ENCODE data around the gene SIRT7.

Gene SIRT7

DNA sequence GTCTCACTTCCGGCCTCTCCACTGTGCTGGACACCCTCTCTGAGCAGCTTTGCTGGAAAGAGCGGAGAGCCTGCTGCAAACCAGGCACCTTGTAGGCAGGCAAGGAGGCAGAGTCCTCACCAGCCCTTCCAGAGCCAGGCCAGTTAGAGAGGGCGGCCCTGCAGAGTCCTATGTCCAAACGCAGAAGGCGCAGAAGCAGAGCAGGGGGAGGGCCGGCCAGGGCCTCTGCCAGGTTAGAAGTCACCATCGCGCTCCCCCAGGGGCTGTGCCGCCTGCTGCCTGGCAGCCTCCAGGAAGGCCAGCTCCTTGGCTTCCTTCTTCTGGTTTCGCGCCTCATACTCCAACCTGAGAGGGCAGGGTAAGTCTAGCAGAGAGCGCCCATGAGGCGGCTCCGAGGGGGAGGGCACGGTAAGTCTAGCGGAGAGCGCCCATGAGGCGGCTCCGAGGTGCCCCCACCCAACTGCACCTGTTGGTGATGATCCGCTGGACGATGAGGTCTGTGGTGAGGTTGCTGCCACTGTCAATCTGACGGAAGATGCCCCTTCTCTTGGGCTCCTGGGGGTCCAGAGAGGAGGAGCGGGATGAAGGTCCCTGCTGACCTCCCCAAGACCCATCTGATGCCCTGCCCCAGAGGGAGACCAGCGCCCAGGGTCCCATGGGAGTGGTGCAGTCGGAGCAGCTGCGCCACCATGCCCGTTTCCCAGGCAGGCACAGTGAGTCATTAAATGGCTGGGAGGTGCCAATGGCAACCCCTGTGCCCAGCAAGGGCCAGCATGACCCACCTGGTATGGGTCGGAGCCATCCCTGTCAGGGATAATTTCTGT lies 13.2 kb downstream of the SIRT7 start:
- no peak for DNase-seq (ENCODE audit: low read depth)

DNA sequence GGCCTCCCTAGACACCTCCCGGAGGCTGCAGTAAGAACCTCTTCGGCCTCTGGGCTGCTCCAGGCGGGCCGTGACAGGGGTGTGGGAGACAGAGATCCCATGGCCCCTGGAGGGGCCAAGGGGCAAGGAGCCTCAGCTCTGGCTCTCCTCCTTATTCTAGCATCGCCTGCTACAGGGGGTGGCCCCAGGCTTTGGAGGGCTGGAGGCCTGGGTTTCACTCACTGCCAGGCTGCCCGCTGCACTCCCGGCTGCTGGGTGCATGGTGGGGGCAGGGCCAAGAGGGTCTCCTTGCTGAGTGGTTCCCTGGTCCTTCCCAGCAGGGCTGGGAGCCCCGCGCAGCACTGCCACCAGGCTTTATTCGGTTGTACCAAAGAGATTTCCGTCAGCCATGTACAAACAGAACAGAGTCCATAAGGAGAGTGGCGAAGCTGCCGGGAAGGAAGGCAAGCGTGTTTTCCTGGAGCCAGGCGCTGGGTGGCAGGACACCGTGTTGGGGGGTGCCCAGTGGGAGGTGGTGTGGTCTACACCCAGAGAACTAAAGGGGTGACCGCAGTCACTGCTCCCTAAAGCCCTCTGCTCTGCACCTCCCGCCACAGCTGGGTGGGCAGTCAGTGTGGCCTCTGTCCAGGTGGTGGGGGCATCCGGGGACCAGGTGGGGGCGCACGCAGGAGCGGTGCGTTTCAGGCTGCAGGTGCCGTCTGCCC lies 13.9 kb downstream of the SIRT7 start:
- DNase-seq (ENCODE audit: low read depth): no peak

DNA sequence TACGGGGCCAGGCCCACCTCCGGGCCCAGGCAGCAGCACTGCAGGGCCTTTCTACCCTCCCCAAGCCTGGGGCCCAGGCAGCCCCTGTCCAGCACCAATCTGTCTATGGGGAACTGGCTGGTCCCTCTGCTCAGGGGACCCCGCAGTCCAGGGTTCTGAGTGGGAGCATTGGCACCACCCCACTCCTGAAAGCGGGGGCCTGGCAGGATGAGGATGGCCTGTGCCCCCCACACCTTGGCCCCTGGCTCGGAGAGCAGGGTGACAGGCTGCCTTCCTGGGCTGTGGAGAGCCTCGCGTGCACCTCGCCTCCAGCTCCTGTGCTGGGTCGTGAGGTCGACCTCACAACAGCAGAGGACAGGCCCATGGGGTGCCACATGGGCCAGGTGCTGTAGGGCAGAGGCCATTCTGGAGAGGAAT lies 14.6 kb downstream of the SIRT7 start:
- DNase-seq (ENCODE audit: low read depth): no peak

DNA sequence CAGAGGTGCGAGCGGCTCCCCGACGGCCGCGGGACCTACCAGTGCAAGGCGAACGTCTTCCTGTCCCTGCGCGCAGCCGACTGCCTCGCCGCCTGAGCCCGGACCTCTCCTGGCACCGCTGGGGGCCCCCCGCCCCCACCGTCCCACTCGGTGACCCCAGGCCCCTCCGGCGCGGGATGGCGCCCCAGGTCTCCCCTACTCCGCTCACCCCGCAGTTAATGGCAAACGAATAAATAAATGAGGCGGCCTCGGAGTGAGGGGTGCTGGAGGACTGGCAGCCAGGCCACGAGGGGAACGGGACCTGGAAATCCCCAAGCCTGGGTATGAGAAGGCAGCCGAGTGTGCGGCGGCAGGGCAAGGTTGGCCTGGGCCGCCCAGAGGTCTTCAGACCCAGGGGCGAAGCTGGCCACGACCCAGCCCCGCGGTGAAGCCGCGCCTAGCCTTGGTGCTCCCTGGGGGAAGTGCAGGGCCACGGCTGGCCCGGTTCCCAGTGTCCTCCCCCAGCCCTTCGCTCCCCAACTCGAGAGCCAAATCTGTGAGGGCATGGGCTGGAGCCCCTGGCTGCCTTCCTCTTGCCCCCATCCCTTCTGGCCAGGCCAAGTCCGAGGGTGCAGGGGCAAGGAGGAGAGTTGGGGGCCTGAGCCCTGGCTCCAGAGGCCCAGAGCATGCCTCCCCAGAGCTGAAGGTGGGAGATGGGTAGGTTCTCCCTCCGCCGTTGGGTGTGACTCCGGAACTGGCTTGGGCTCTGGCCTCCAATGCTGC lies 15.1 kb downstream of the SIRT7 start:
- no peak for DNase-seq (ENCODE audit: low read depth)

DNA sequence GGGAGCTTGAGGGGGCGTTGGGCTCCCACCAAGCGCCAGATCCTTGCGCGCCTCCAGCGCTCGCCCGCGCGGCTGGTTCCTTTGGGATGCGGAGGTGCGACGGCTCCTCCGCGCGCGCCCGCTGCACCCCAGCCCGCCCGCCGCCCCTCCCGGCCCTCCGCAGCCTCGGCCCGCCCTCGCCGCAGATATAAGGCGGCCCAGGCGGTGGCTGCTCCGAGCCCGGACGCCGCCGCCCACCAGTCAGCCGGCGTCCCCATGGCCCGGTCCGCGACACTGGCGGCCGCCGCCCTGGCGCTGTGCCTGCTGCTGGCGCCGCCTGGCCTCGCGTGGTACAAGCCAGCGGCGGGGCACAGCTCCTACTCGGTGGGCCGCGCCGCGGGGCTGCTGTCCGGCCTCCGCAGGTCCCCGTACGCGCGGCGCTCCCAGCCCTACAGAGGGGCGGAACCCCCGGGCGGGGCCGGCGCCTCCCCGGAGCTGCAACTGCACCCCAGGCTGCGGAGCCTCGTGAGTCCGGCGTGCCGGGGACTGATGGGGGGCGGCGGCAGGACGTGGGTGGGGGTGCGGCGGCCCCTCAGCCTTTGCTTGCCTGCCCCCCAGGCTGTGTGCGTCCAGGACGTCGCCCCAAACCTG lies 15.8 kb downstream of the SIRT7 start, which contains the start of gene NPB:
NPB (plus strand) TSS at position 216 of the 630 bp plus-strand sequence; CDS start at position 256, 40 bp downstream.
- no peak for DNase-seq (ENCODE audit: low read depth)

DNA sequence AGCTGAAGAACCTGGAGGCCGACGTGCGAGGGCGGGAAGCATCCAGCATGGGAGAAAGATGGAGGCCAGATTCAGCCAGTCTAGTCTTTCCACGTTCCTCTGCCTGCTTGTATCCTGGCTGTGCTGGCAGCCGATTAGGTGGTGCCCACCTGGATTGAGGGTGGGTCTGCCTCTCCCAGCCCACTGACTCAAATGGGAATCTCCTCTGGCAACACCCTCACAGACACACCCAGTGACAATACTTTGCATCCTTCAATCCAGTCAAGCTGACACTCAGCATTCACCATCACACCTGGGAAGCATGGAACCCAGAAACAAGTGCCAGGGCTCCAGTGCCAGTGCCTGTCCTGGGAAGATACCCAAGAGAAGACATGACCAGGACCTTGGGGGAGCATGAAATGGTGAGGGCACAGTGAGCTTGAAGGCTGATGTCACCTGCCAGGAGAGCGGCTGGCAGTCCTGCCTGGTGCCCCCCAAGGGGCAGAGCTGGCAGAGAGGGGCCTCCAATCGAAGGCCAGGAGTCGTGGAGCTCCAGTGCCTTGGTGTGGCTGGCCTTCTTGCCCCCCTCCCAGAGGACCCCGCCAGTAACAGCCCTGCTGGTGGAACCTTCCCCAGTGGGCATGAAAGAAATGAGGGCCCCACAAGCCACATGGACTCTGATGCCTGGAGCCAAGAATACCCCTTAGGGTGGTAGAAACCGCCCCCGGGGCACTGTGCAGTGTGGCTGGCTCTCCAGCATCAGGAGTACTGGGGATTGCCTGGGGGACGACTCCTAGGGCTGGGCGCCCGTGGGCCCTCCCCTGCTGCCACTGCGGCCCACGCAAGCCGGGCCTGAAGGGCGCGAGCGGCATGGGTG lies 16.6 kb downstream of the SIRT7 start:
- no peak for DNase-seq (ENCODE audit: low read depth)

DNA sequence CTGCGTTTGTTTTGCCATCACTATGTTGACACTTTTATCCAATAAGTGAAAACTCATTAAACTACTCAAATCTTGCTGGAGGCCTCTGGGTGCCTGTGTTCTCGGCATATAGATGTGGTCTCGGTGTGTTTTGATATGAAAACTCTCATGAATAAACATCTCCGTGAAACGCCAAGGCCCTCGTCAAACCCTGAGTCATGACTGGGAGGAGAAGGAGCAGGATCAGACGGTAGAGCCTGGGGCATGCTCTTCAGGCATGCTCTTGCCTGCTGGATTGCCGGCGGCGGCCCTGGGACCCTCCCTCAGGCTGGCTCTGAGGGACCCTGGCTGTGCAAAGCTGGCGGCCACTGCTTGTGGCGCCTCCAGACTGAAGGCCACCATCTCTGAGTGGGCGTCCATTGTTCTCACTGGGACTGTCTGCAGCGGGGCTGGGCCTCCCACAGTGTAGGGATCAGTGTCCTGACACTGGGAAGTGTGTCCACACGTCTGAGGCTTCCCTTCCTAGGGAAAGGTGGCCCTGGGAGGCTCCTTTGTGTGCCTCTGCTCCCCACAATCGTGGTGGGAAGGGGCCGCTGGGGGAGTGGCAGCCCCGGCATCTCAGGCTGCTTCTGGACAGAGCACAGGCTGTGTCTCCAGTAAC lies 17.7 kb downstream of the SIRT7 start:
- DNase-seq (ENCODE audit: low read depth): no peak

DNA sequence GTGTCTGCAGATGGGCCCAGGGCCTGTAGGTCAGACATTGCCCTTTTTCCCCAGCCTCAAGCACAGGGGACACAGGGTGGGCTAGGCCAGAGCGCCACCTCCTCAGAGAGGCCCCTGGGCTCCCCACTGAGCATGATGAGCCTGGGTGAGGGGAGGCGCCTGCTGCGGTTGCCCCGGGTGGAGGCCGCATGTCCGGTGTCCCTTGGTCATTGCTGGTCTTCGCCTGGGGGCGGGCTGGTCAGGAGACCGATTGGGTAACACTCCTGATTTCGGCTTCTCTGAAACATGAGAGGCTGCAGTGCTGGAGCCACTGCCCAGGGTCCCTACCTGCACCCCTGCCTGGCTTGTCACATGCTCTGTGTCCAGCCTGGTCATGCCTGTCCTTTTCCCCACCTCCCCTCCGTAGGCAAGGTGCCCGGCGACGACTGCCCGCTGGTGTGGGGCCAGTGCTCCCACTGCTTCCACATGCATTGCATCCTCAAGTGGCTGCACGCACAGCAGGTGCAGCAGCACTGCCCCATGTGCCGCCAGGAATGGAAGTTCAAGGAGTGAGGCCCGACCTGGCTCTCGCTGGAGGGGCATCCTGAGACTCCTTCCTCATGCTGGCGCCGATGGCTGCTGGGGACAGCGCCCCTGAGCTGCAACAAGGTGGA lies 18.3 kb downstream of the SIRT7 start:
- DNase-seq (ENCODE audit: low read depth): no peak

DNA sequence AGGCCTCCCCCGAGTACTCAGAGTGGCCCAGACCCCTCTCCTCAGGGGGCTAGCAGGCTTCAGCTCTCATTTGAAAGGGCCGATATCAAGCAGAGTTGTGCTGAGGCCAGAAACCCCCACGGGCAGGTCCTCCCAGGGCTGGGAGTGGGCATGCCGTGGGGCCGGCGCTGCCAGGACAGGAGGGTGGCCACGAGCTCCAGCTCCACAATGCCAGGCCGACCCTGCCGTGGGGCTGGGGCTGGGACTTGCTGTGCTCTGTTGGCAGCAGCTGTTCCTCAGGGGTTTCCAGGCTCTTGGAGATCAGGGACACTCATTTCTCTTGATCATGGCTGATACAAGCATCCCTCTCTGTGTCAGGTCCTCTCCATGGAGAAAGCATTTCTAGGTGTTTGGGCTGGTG lies 19.1 kb downstream of the SIRT7 start:
- DNase-seq (ENCODE audit: low read depth): no peak

DNA sequence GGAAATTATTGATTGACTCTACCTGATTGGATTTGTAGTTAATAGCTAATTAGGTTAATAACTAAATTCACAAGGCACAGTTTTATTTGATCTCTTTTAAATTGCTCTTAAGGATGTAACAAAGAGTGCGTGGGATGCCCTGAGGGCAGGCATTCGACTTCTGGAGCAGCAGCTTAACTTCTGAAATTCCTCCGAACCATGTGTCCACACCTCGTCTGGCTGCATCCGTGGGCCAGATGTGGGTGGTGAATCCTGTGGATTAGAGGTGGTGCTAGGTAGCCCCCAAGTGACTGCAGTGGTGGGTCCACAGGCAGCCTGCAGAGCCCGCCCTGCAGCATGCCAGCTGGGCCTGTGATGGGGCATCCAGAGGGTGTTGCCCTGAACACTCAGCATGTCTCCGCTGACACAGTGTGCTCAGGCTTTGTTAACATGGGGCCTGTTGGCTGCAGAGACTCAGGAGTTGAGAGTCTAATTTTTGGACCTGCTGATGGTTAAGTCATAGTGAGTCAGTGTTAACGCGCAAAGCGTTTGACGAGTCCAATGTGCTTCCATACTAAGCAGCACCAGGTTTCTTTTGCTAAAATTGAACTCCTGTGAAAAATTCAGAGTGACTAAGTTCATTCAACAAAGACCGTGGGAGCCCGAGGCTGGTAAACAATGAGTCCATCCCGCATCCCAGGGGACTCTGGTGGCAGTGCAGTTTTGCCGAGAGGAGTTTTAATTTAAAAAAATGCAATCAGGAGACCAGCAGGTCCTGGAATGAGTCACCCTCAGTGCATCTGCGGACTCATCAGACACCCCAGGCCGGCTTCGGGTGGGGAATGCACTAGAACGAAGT lies 19.7 kb downstream of the SIRT7 start:
- no peak for DNase-seq (ENCODE audit: low read depth)

DNA sequence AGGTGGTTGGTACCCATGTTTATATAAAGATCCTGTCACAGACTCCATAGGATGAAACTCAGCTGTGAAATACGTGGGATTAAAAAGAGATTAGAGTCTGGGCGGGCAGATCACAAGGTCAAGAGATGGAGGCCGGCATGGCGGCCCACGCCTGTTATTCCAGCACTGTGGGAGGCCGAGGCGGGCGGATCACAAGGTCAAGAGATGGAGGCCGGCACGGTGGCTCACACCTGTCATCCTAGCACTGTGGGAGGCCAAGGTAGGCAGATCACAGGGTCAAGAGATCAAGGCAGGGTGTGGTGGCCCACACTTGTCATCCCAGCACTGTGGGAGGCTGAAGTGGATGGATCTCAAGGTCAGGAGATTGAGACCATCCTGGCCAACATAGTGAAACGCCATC lies 22.6 kb downstream of the SIRT7 start:
- DNase-seq (ENCODE audit: low read depth): no peak

DNA sequence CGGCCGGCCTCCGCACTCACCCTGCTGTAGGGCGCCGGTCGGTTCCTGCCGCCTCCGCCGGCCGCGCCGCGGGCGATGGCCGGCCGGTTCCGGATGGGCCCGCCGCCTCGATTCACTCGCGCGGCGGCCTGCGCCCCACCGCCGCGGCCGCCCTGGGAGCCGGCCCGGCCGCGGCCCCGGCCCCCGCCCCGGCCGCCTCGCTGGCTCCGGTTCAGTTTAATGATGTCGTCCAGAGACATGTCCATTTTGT lies 26.7 kb downstream of the SIRT7 start:
- DNase-seq (ENCODE audit: low read depth): no peak

DNA sequence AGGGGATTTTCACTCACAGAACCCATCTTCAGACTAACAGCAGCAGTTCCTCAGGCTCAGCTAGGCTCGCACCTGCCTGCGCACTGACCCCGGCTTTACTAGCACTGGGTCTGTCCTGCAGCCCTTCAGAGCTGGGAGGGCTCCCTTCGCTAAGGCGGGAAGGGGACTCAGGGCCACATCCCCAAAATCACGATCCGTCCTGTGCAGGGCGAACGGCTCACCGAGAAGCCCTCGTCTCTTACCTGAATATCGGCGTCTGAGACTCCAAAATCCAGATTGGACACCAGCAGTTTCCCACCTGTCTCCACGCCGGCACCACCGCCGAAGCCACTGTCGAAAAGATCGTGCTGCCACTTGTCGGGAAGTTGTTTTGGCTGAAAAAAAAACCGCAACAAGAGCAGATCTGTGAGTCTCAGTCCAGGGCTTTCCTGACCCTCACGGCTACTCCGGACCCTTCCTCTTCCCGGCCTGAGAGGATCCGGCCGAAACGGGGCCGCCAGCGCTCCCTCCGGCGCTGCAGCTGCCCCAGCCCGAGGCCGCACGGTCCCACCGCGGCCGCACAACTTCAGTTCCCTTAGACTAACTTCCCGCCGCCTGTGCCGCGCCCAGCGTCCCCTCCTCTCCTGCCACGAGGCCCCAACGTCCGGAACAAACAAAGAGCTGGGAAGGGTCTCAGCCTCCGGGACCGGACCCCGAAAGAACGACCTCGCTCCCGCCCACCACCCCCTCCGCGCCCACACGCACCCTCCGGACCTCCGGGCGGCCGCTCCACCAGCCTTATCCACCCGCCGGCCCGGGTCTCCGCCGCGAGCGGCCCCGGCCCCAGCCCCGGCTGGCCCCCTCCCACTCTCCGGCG lies 27.3 kb downstream of the SIRT7 start:
- no peak for DNase-seq (ENCODE audit: low read depth)

DNA sequence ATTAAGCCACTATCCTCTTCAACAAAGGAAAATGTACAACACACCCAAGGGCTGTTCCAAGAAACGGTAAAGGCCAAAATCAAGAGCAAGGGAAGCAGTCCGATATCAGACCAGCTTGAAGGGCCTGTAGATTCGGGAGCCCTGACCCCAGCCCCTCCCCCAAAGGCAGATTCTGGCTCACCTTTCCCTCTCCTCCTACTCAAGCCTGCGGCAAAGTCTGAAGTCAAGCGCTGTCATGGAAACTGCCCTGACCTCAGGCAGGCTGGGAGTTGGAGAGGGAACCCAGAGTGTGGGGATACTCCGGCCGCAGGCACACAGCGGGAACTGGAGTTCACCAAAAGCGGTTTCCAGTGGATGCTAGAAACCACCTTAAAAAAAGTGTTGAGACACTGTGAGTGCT lies 28.4 kb downstream of the SIRT7 start:
- DNase-seq (ENCODE audit: low read depth): no peak

DNA sequence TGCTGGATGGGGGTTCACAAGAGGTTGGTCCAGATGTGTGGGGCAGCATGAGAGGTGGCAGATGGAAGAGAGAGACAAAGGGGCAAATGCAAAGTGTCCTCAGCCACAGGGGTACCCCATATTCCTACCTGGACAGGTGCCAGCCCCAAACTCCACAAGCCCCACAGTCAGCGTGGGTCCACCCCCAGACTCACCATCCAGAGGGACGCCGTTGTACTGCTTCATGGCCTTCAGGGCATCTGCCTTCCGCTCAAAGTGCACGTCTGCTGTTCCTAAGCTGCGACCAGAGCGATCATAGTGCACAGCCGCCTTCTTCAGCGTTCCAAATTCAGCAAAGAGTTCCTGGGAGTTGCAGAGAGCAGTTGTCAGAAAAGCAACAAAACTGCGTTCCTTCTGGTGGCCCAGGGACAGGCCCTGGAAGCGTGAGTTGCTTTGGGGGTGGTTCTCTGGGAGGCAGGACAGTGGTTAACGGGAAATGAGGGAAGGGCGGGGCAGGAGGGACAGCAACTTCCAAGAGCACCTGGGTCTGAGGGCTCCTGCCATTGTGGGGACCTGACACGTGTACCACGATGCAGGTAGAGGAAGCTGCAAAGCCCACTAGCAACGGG lies 28.9 kb downstream of the SIRT7 start:
- DNase-seq (ENCODE audit: low read depth): no peak

DNA sequence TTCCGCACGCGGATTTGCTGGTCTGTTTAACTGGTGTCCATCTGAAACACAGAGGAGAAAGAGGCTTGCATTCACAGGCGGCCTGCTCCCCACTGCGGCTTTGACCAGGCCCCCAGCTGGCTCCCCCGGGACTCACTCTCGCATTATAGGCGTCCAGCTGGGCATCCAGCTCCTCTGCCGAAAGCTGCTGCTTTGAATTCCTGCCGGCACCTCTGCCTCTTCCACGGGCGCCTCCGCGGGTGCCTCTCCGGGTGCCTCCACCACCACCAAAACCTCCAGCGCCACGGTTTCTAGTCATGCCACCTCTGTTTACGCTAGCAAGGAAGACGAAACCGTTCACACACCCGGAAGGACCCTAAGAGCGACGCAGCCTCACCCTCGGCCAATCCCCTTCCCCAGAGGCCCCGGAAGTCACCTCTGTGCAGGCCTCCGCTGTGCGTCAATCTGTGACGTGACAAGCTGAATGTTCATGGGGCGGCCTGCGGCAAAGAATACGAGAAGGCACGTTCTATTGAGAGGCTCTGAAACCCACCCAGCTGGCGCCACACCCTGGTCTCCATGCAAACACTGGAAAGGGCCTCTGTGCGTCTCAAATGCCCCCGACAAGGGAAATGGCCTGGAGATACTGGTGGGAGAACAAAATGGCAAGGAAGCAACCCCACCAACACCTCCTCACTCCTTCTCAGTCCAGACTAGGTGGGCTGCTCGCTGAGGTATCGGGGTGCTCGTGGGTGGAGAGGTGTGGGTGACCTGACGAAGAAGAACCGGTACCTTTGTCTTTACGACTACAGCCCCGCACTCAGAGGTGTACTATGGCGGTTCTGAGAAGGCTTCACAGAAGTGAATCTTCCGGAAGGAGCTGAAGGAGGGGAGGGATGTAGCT lies 29.6 kb downstream of the SIRT7 start:
- DNase-seq (ENCODE audit: low read depth): no peak

DNA sequence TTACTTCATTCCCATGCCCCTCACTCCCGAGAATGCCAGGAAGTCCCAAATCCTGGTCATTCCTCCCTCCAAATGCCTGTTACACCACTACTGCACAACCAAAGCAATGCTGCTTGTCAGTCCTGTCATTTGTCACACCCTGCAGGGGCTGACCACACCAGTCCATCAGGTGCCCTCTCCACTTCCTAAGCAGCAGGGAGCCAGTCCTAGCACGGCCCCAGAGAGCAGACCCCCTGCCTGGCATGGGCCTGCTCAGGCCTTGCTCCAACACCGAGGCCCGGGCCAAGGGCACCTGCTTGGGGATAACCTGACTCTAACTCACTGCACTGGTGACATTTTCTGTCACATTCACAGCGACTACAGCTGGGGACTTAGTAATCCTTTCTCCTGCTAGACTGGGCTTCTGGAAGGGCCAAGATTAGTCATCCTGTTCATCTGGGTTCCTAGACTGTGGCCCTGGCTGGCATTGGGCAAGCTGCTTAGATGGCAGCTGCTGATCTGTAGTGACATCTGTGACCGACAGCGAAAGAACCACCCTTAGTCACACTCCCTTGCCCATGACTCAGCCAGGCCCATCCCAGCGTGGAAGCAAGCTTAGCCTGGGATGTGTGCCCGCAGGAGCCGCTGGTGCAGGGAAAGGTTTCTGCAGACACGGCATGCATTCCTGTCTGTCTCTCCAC lies 32.0 kb downstream of the SIRT7 start:
- no peak for DNase-seq (ENCODE audit: low read depth)
